Adrenal gland (tissue), 5 donors: ENCODE measurements around the gene BTBD19.

Experiments
- CTCF ChIP-seq, 6 experiments: fragments of 450-650 bp in 4 of 6; fragments of 200-600 bp in 2 of 6; sonication (generic) in 1 of 6; IDR thresholded peaks; 1 replicate in 5 of 6; 2 replicates in 1 of 6; pipeline versions ENCODE4 v1.5.1 to v1.8.0; 2016 to 2021; ENCODE audit warnings: antibody characterized with exemption in 6 of 6, mild to moderate bottlenecking in 2 of 6, moderate library complexity in 1 of 6
- POLR2A ChIP-seq, 2 donors: fragments of 450-650 bp; IDR thresholded peaks; one replicate each; pipeline ENCODE4 v1.6.1; 2017; ENCODE audit warnings: antibody characterized with exemption in 2 of 2, mild to moderate bottlenecking in 2 of 2, moderate library complexity in 1 of 2
- donor health status: DM: no; HTN: no; CAD: no.

GRCh38 chr1:44846985-44847384 lies 38.7 kb downstream of the BTBD19 start:
- TF ChIP-seq CTCF (IDR thresholded peaks at IDR 0.05) (no peak), POLR2A (IDR thresholded peaks at IDR 0.05) (no peak)
